Keratinocyte (primary cell): ENCODE data around the gene PHLPP1. TPM values are rescaled to one million over a fixed set of nuclear protein-coding genes. Genes with fewer than 3 reads are reported as not detected.

ENCODE experiments used
- DNase-seq: peaks from one replicate; pipeline ENCODE4 v3.0.0-alpha.2; 2011; ENCODE audit warnings: low read depth, missing footprints, low spot score
- FAIRE-seq: peaks from 2 replicates; lab custom pipeline; 2011; peaks lifted over from hg19 to GRCh38; lab: Jason Lieb, UNC
- H2AFZ ChIP-seq: 2 replicates; pipeline ENCODE4 v1.6.0; 2012; ENCODE audit warnings: low read length, control low read depth, inconsistent platforms; ENCODE audit not compliant: control insufficient read depth
- H3K27ac ChIP-seq: 2 replicates; pipeline ENCODE4 v1.5.1; 2011; ENCODE audit warnings: low read length; ENCODE audit not compliant: control insufficient read depth, insufficient read depth
- H3K27me3 ChIP-seq: 3 replicates; pipeline ENCODE4 v1.6.0; 2011; ENCODE audit warnings: low read length; ENCODE audit not compliant: control insufficient read depth, insufficient read depth; ENCODE audit errors: extremely low read depth
- H3K36me3 ChIP-seq, 2 experiments: 2 replicates in 1 of 2; 3 replicates in 1 of 2; pipeline ENCODE4 v1.5.1; 2011; ENCODE audit warnings: low read length in 2 of 2, mild to moderate bottlenecking in 1 of 2; ENCODE audit not compliant: control insufficient read depth in 2 of 2, insufficient read depth in 2 of 2; ENCODE audit errors: extremely low read depth in 1 of 2
- H3K4me1 ChIP-seq: 3 replicates; pipeline ENCODE4 v1.5.1; 2011; ENCODE audit warnings: low read length; ENCODE audit not compliant: control insufficient read depth, insufficient read depth; ENCODE audit errors: extremely low read depth
- H3K4me2 ChIP-seq: 3 replicates; pipeline ENCODE4 v1.6.0; 2011; ENCODE audit warnings: low read depth, low read length; ENCODE audit not compliant: control insufficient read depth, insufficient read depth; ENCODE audit errors: extremely low read depth
- H3K4me3 ChIP-seq, 3 experiments: fragments of 200-600 bp in 1 of 3; sonication (generic) in 1 of 3; 2 replicates in 2 of 3; 3 replicates in 1 of 3; pipeline ENCODE4 v1.5.1; 2011 to 2016; ENCODE audit warnings: low read length in 3 of 3, mild to moderate bottlenecking in 3 of 3, control low read depth in 2 of 3, inconsistent platforms in 1 of 3, low read depth in 1 of 3, mixed read lengths in 1 of 3, mixed run types in 1 of 3, moderate library complexity in 1 of 3; ENCODE audit not compliant: control insufficient read depth in 2 of 3, insufficient read depth in 2 of 3; ENCODE audit errors: extremely low read depth in 1 of 3
- H3K79me2 ChIP-seq: 2 replicates; pipeline ENCODE4 v1.6.0; 2012; ENCODE audit warnings: low read length; ENCODE audit not compliant: control insufficient read depth, insufficient read depth
- H3K9ac ChIP-seq: 3 replicates; pipeline ENCODE4 v1.6.0; 2011; ENCODE audit warnings: low read length; ENCODE audit not compliant: control insufficient read depth, insufficient read depth; ENCODE audit errors: extremely low read depth
- H3K9me1 ChIP-seq: 3 replicates; pipeline ENCODE4 v1.6.0; 2011; ENCODE audit warnings: low read length; ENCODE audit not compliant: control insufficient read depth, insufficient read depth; ENCODE audit errors: extremely low read depth
- H3K9me3 ChIP-seq: 2 replicates; pipeline ENCODE4 v1.5.1; 2012; ENCODE audit warnings: low read depth, low read length; ENCODE audit not compliant: control insufficient read depth
- H4K20me1 ChIP-seq: 3 replicates; pipeline ENCODE4 v1.6.0; 2011; ENCODE audit warnings: low read length; ENCODE audit not compliant: control insufficient read depth, insufficient read depth; ENCODE audit errors: extremely low read depth
- EZH2 ChIP-seq: IDR thresholded peaks from one replicate; pipeline ENCODE4 v1.6.1; 2012; ENCODE audit warnings: inconsistent platforms, mild to moderate bottlenecking, low read length, moderate library complexity
- dilution Hi-C: fragments of 300-500 bp; cut with MboI; formaldehyde crosslinking; loops from one replicate; pipeline ENCODE4 v1.7.0; 2020; ENCODE audit warnings: low sequenced_read_pairs; ENCODE audit not compliant: extremely low pct_ligation_motif_present
- polyA plus RNA-seq, 5 experiments: library from polyadenylated mRNA; depleted of rRNA in 3 of 5; stranded (reverse) in 3 of 5; stranded (forward) in 1 of 5; unstranded in 1 of 5; fragments of >200 nt; gene quantifications; 1 replicate in 1 of 5; 2 replicates in 3 of 5; 3 replicates in 1 of 5; pipeline versions ENCODE4 v1.2.1 to v1.2.3, GENCODE V29; 2011 to 2012; ENCODE audit warnings: missing spikeins in 2 of 5, low read depth in 1 of 5, low replicate concordance in 1 of 5
- TF ChIP-seq, protein P1 (sequence below), 3 experiments: IDR thresholded peaks in 1 of 3; conservative IDR thresholded peaks in 1 of 3; optimal IDR thresholded peaks in 1 of 3; 2 replicates in 2 of 3; 3 replicates in 1 of 3; pipeline versions ENCODE3 to v1.5.1; 2011; ENCODE audit warnings: low read length in 3 of 3, mild to moderate bottlenecking in 3 of 3, moderate library complexity in 2 of 3, control low read depth in 1 of 3, inconsistent platforms in 1 of 3; ENCODE audit not compliant: insufficient read depth in 2 of 3; ENCODE audit errors: extremely low read depth in 1 of 3

The PHLPP1 gene
- polyA plus RNA-seq, 1 donor (not counting 4 experiments of a cell fraction or from before 2014, with no cell fraction given), result 8.4 TPM

GRCh38 chr18:62870643-62871042 is 155.3 kb downstream of the PHLPP1 start:
- H2AFZ ChIP-seq, result no peak overlapping the region
- H3K79me2 ChIP-seq, result no peaks in the 10 kb centered on the region
- no peak overlapping the region for H3K27ac ChIP-seq
- H3K27me3 ChIP-seq, result no peaks in the 10 kb centered on the region
- no peak overlapping the region for H3K4me3 ChIP-seq
- no peak overlapping the region for H3K9ac ChIP-seq
- H3K36me3 ChIP-seq, result no peaks in the 10 kb centered on the region
- no peak overlapping the region for H3K4me2 ChIP-seq
- TF ChIP-seq, protein P1, sequence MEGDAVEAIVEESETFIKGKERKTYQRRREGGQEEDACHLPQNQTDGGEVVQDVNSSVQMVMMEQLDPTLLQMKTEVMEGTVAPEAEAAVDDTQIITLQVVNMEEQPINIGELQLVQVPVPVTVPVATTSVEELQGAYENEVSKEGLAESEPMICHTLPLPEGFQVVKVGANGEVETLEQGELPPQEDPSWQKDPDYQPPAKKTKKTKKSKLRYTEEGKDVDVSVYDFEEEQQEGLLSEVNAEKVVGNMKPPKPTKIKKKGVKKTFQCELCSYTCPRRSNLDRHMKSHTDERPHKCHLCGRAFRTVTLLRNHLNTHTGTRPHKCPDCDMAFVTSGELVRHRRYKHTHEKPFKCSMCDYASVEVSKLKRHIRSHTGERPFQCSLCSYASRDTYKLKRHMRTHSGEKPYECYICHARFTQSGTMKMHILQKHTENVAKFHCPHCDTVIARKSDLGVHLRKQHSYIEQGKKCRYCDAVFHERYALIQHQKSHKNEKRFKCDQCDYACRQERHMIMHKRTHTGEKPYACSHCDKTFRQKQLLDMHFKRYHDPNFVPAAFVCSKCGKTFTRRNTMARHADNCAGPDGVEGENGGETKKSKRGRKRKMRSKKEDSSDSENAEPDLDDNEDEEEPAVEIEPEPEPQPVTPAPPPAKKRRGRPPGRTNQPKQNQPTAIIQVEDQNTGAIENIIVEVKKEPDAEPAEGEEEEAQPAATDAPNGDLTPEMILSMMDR (optimal IDR thresholded peaks at IDR 0.05 in 1 of 3, IDR thresholded peaks at IDR 0.05 in 1 of 3, conservative IDR thresholded peaks at IDR 0.05 in 1 of 3; ENCODE audit: extremely low read depth in 1 of 3, insufficient read depth in 2 of 3, low read length in 3 of 3), result no peak
- no peak for TF ChIP-seq EZH2
- DNase-seq (no peak), FAIRE-seq (no peak)
- dilution Hi-C loops, result no loop called here
- no peaks in the 10 kb centered on the region for H3K4me1 ChIP-seq
- H3K9me3 ChIP-seq, result no peaks in the 10 kb centered on the region
- H4K20me1 ChIP-seq, result no peaks in the 10 kb centered on the region
- H3K9me1 ChIP-seq, result no peaks in the 10 kb centered on the region

GRCh38 chr18:62875323-62875722 is 160.0 kb downstream of the PHLPP1 start:
- no peak for DNase-seq

More at GRCh38 chr18:62875323-62875722, 160.0 kb downstream of the PHLPP1 start:
- Histone ChIP-seq H3K4me2 (no peak overlapping the region), H3K9me3 (no peaks in the 10 kb centered on the region), H2AFZ (no peak overlapping the region), H3K9ac (no peak overlapping the region), H3K9me1 (peaks cover 2% of the 10 kb centered on the region), H4K20me1 (no peaks in the 10 kb centered on the region), H3K27me3 (no peaks in the 10 kb centered on the region), H3K4me1 (peaks cover 12% of the 10 kb centered on the region), H3K79me2 (no peaks in the 10 kb centered on the region), H3K36me3 (no peaks in the 10 kb centered on the region), H3K4me3 (no peak overlapping the region), H3K27ac (no peak overlapping the region)
- TF ChIP-seq EZH2, result no peak
- TF ChIP-seq, protein P1 (optimal IDR thresholded peaks at IDR 0.05 in 1 of 3, IDR thresholded peaks at IDR 0.05 in 1 of 3, conservative IDR thresholded peaks at IDR 0.05 in 1 of 3; ENCODE audit: extremely low read depth in 1 of 3, insufficient read depth in 2 of 3, low read length in 3 of 3), result no peak
- dilution Hi-C loops, result no loop called here
- no peak for FAIRE-seq
